MCF 10A (cell line): Measurements from ENCODE around the gene TCAF1. TPM values are rescaled to one million over a fixed set of nuclear protein-coding genes. Genes with fewer than 3 reads are reported as not detected.

Experiments
- BruUV-seq: library from RNA; stranded (reverse); fragments of 400-500 nt; replicated peaks from 2 replicates; lab custom pipeline; 2021; lab: Mats Ljungman, UMichigan
- CTCF ChIA-PET: fragments of 300-600 bp; sonication (Branson Sonifier 250); formaldehyde crosslinking; extraction: SDS; loops from one replicate; lab custom pipeline; 2021; ENCODE audit warnings: antibody characterized with exemption, inconsistent platforms; lab: Yijun Ruan, JAX
- POLR2A ChIA-PET: fragments of 300-600, 350-650 bp; sonication (Branson Sonifier 250); formaldehyde crosslinking; extraction: SDS; loops from one replicate; lab custom pipeline; 2020; ENCODE audit warnings: antibody characterized with exemption, inconsistent platforms; lab: Yijun Ruan, JAX
- DNase-seq: peaks from one replicate; pipeline ENCODE4 v3.0.0-alpha.2; 2018; ENCODE audit not compliant: unreplicated experiment
- H3K27ac Mint-ChIP-seq: one replicate; pipeline ENCODE4 v1.8.0; 2022; ENCODE audit warnings: mild to moderate bottlenecking, low read depth, mixed read lengths; ENCODE audit not compliant: unreplicated experiment
- H3K27me3 Mint-ChIP-seq: one replicate; pipeline ENCODE4 v1.8.0; 2022; ENCODE audit warnings: mixed read lengths; ENCODE audit not compliant: insufficient read depth, unreplicated experiment
- H3K36me3 Mint-ChIP-seq: one replicate; pipeline ENCODE4 v1.8.0; 2022; ENCODE audit warnings: mild to moderate bottlenecking, moderate library complexity, mixed read lengths; ENCODE audit not compliant: insufficient read depth, unreplicated experiment
- H3K4me1 Mint-ChIP-seq: one replicate; pipeline ENCODE4 v1.8.0; 2022; ENCODE audit warnings: mixed read lengths; ENCODE audit not compliant: insufficient read depth, unreplicated experiment
- H3K4me3 Mint-ChIP-seq: one replicate; pipeline ENCODE4 v1.8.0; 2022; ENCODE audit warnings: mild to moderate bottlenecking, moderate library complexity, mixed read lengths; ENCODE audit not compliant: unreplicated experiment
- H3K9me3 Mint-ChIP-seq: one replicate; pipeline ENCODE4 v1.8.0; 2022; ENCODE audit warnings: mixed read lengths; ENCODE audit not compliant: unreplicated experiment
- CTCF ChIP-seq: fragments of 200-600 bp; IDR thresholded peaks from one replicate; pipeline ENCODE4 v1.8.0; 2022; ENCODE audit warnings: antibody characterized with exemption, mild to moderate bottlenecking; ENCODE audit not compliant: unreplicated experiment
- intact Hi-C: fragments of 100-400 bp; cut with micrococcal nuclease; formaldehyde crosslinking; loops from 2 replicates; pipeline ENCODE4 v1.14.1; 2022
- total RNA-seq: library from RNA; stranded (reverse); gene quantifications from 2 replicates; pipeline ENCODE4 v1.2.3, GENCODE V29; 2022

TCAF1 gene
- total RNA-seq, 1 experiment from 2014 or later = 27.2 TPM

GRCh38 chr7:143891457-143891856 is 10.5 kb downstream of the TCAF1 start:
- H3K9me3 Mint-ChIP-seq = peaks cover 18% of the 10 kb centered on the region
- TF ChIP-seq CTCF = no peak
- H3K27ac Mint-ChIP-seq = peak overlapping the region; percentile 8
- H3K27me3 Mint-ChIP-seq = no peaks in the 10 kb centered on the region
- H3K4me1 Mint-ChIP-seq = no peaks in the 10 kb centered on the region
- no peak overlapping the region for H3K4me3 Mint-ChIP-seq
- no peak for DNase-seq
- no TSS peak for BruUV-seq
- CTCF ChIA-PET = interaction anchor here (1.5 kb wide), 1 partner anchor 10 kb away, joined by 6 read pairs; no protein-coding TSS in a partner anchor
- intact Hi-C loops = no loop called here
- H3K36me3 Mint-ChIP-seq = peaks cover 12% of the 10 kb centered on the region
- POLR2A ChIA-PET = interaction anchor here (2.7 kb wide), 1 partner anchor 10 kb away, joined by 18 read pairs; the partner anchor contains the start of gene TCAF1

GRCh38 chr7:143890558-143890957 is 11.4 kb downstream of the TCAF1 start:
- no peak for TF ChIP-seq CTCF
- H3K27me3 Mint-ChIP-seq = no peaks in the 10 kb centered on the region
- ChIA-PET CTCF (interaction anchor here (0.5 kb wide), 1 partner anchor 154 kb away, joined by 3 read pairs; no protein-coding TSS in a partner anchor), POLR2A (interaction anchor here (1.2 kb wide), 1 partner anchor 10 kb away, joined by 5 read pairs; no protein-coding TSS in a partner anchor)
- no peaks in the 10 kb centered on the region for H3K4me1 Mint-ChIP-seq
- intact Hi-C loops = no loop called here
- BruUV-seq = no TSS peak
- H3K4me3 Mint-ChIP-seq = no peak overlapping the region
- H3K9me3 Mint-ChIP-seq = peaks cover 18% of the 10 kb centered on the region
- no peak overlapping the region for H3K27ac Mint-ChIP-seq
- DNase-seq = no peak
- H3K36me3 Mint-ChIP-seq = peaks cover 12% of the 10 kb centered on the region

DNA sequence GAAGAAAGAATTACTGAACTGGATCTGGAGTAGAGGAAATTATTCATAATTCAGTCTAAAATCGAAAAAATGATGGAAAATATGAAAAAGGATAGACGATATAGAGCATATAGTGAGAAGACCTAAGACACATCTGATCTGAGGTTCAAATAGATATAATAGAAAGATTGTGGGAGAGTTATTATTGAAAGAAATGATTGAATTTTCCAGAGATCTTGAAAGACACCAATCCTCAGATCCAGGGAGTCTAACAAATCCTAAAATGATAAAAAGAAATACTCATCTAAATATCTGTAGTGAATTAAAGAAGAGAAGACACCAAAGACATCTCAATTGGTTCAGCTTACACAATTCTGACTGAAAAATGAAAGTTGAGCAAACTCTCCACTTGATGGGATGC is 12.9 kb downstream of the TCAF1 start:
- ChIA-PET POLR2A (interaction anchor here (1.3 kb wide), 1 partner anchor 13 kb away, joined by 3 read pairs; the partner anchor contains the start of gene TCAF1), CTCF (no interaction called here)
- no peak overlapping the region for H3K27ac Mint-ChIP-seq
- no peaks in the 10 kb centered on the region for H3K4me1 Mint-ChIP-seq
- intact Hi-C loops = no loop called here
- no TSS peak for BruUV-seq
- peaks cover 18% of the 10 kb centered on the region for H3K9me3 Mint-ChIP-seq
- no peaks in the 10 kb centered on the region for H3K27me3 Mint-ChIP-seq
- no peak for TF ChIP-seq CTCF
- peaks cover 12% of the 10 kb centered on the region for H3K36me3 Mint-ChIP-seq
- no peak for DNase-seq
- H3K4me3 Mint-ChIP-seq = no peak overlapping the region

DNA sequence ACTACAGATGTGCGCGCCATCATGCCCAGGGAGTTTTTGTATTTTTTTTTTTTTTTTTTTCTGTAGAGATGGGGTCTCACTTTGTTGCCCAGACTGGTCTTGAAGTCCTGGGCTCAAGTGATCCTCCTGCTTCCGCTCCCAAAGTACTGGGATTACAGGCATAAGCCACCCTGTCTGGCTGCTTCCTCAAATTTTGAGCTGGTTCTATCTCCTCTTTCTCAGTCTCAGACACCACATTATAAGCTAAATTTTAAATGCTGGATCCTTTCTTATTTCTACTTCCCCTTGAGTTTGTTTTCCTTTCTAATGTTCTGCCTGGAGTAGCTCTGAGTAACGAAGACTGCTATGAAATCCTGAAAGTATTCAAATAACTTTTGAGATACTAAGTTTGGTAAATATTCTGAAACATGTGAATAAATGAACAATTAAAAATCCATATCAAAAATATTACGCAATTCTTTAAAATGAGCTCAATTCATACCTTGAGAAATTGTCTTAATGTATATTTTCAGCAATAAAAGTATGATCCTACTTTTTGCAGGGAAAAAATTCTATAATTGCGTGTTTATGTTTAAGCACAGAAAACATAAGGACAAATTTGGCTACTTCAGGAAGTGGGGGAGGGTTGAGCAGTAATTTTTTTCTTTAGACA is 15.0 kb downstream of the TCAF1 start:
- H3K27me3 Mint-ChIP-seq = no peaks in the 10 kb centered on the region
- no peak overlapping the region for H3K4me3 Mint-ChIP-seq
- intact Hi-C loops = no loop called here
- no peaks in the 10 kb centered on the region for H3K4me1 Mint-ChIP-seq
- BruUV-seq = no TSS peak
- no peak for TF ChIP-seq CTCF
- H3K9me3 Mint-ChIP-seq = peaks cover 18% of the 10 kb centered on the region
- H3K36me3 Mint-ChIP-seq = peaks cover 26% of the 10 kb centered on the region
- H3K27ac Mint-ChIP-seq = no peak overlapping the region
- CTCF ChIA-PET = interaction anchor here (1.8 kb wide), 1 partner anchor 15 kb away, joined by 5 read pairs; the partner anchor contains the start of gene TCAF1
- POLR2A ChIA-PET = interaction anchor here (0.5 to 1.6 kb wide), 2 partner anchors 10 to 14 kb away, joined by 3 read pairs; no protein-coding TSS in a partner anchor
- no peak for DNase-seq
